HFFc6 (cell line): ENCODE results near the gene CHD9. TPM values are rescaled to one million over a fixed set of nuclear protein-coding genes. Genes with fewer than 3 reads are reported as not detected.

Experiments used
- DNase-seq: peaks from one replicate; pipeline ENCODE4 v3.0.0-alpha.2; 2018
- H3K27ac Mint-ChIP-seq: 2 replicates; pipeline ENCODE4 v1.8.0; 2020; ENCODE audit warnings: mild to moderate bottlenecking, mixed read lengths
- H3K27me3 Mint-ChIP-seq: 2 replicates; pipeline ENCODE4 v1.8.0; 2021; ENCODE audit warnings: mild to moderate bottlenecking, moderate library complexity, mixed read lengths; ENCODE audit not compliant: insufficient read depth
- H3K36me3 Mint-ChIP-seq: 2 replicates; pipeline ENCODE4 v1.8.0; 2021; ENCODE audit warnings: low read depth, mixed read lengths
- H3K4me1 Mint-ChIP-seq: 2 replicates; pipeline ENCODE4 v1.8.0; 2020; ENCODE audit warnings: low read depth, mixed read lengths
- H3K4me3 Mint-ChIP-seq: 2 replicates; pipeline ENCODE4 v1.8.0; 2020; ENCODE audit warnings: mild to moderate bottlenecking, moderate library complexity, mixed read lengths
- H3K9me3 Mint-ChIP-seq: 2 replicates; pipeline ENCODE4 v1.8.0; 2020; ENCODE audit warnings: mild to moderate bottlenecking, mixed read lengths
- CTCF ChIP-seq: fragments of 200-600 bp; sonication (generic); IDR thresholded peaks from 2 replicates; pipeline ENCODE4 v1.5.0; 2021; ENCODE audit warnings: antibody characterized with exemption, mild to moderate bottlenecking
- total RNA-seq, 6 experiments: library from RNA; stranded (reverse); fragmentation: NEBNext Ultra II Directional; extraction: Animal tissue kit (Norgen Biotek cat#: 25700); gene quantifications; 2 replicates in 1 of 6; 3 replicates in 5 of 6; pipeline ENCODE4 v1.2.3, GENCODE V29; 2021

The CHD9 gene
- total RNA-seq, 6 experiments from 2014 or later = 39.7 to 48.8 (median 45.7) TPM

- peaks cover 5% of the 10 kb centered on the region for H3K27me3 Mint-ChIP-seq
- H3K36me3 Mint-ChIP-seq = peaks cover 4% of the 10 kb centered on the region; the same call in 1 of the 2 replicates
- H3K27ac Mint-ChIP-seq = no peak overlapping the region
- DNase-seq = no peak
- H3K9me3 Mint-ChIP-seq = peaks cover 5% of the 10 kb centered on the region
- H3K4me3 Mint-ChIP-seq = no peak overlapping the region
- H3K4me1 Mint-ChIP-seq = no peaks in the 10 kb centered on the region
- no peak for TF ChIP-seq CTCF
Observed at GRCh38 chr16:53334581-53334980, 279.8 kb downstream of the CHD9 start.

GRCh38 chr16:53337294-53337693 is 282.5 kb downstream of the CHD9 start:
- Mint-ChIP-seq H3K36me3 (no peaks in the 10 kb centered on the region), H3K4me3 (no peak overlapping the region), H3K27ac (no peak overlapping the region), H3K9me3 (no peaks in the 10 kb centered on the region), H3K27me3 (peaks cover 11% of the 10 kb centered on the region), H3K4me1 (no peaks in the 10 kb centered on the region)
- no peak for DNase-seq
- no peak for TF ChIP-seq CTCF

- H3K27ac Mint-ChIP-seq = no peak overlapping the region
- H3K36me3 Mint-ChIP-seq = no peaks in the 10 kb centered on the region
- H3K4me3 Mint-ChIP-seq = no peak overlapping the region
- no peaks in the 10 kb centered on the region for H3K4me1 Mint-ChIP-seq
- no peaks in the 10 kb centered on the region for H3K9me3 Mint-ChIP-seq
- H3K27me3 Mint-ChIP-seq = peaks cover 12% of the 10 kb centered on the region
- DNase-seq = no peak
- no peak for TF ChIP-seq CTCF
Observed at GRCh38 chr16:53341792-53342191, 287.0 kb downstream of the CHD9 start.

GRCh38 chr16:53355064-53355463 is 300.3 kb downstream of the CHD9 start:
- no peak overlapping the region for H3K4me3 Mint-ChIP-seq
- H3K27ac Mint-ChIP-seq = no peak overlapping the region
- no peaks in the 10 kb centered on the region for H3K9me3 Mint-ChIP-seq
- peaks cover 20% of the 10 kb centered on the region for H3K27me3 Mint-ChIP-seq
- TF ChIP-seq CTCF = no peak
- no peak for DNase-seq
- H3K36me3 Mint-ChIP-seq = no peaks in the 10 kb centered on the region
- H3K4me1 Mint-ChIP-seq = no peaks in the 10 kb centered on the region

- no peak for TF ChIP-seq CTCF
- DNase-seq = no peak
- H3K27me3 Mint-ChIP-seq = peaks cover 23% of the 10 kb centered on the region
- no peaks in the 10 kb centered on the region for H3K4me1 Mint-ChIP-seq
- no peak overlapping the region for H3K27ac Mint-ChIP-seq
- H3K4me3 Mint-ChIP-seq = no peak overlapping the region
- H3K9me3 Mint-ChIP-seq = no peaks in the 10 kb centered on the region
- no peaks in the 10 kb centered on the region for H3K36me3 Mint-ChIP-seq
Observed at GRCh38 chr16:53356478-53357207, 301.9 kb downstream of the CHD9 start.
